ENCODE measurements around the gene SULT4A1. TPM values are rescaled to one million over a fixed set of nuclear protein-coding genes. Genes with fewer than 3 reads are reported as not detected.
"Not testable (repeated sequence)": the region's sequence is repeated elsewhere in the genome, so short reads cannot be mapped to it uniquely, and the experiment has no call there.

The SULT4A1 gene
- total RNA-seq, 4 donors from 2014 or later: 0.34 to 0.47 TPM; not detected in 2

- DNase-seq (ENCODE audit: low spot score in 2 of 2); H3K27ac ChIP-seq; H3K9me3 ChIP-seq; H3K4me3 ChIP-seq; H3K36me3 ChIP-seq; H3K4me1 ChIP-seq: not testable (repeated sequence)
- WGBS: 44% methylated on average over 3 of the region's 12 CpGs
- peak in 1 of 2 donors; percentile 40 for TF ChIP-seq CTCF (IDR thresholded peaks at IDR 0.05)
- peaks cover 31% of the 10 kb centered on the region for H3K27me3 ChIP-seq
Measured at GRCh38 chr22:43904412-43904811, 42.1 kb upstream of the SULT4A1 start.

DNA sequence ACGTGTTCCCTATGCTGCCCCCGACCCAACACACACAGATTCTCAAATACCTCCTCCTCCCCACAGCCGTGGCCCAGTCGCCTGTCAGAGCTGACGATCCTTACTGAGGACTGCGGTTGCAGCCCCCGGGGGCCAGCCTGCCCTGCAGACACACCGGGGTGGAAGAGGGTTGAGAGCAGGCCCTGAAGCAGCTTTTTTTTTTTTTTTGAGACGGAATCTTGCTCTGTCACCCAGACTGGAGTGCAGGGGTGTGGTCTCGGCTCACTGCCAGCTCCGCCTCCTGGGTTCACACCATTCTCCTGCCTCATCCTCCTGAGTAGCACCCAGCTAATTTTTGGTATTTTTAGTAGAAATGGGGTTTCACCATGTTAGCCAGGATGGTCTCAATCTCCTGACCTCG is 40.7 kb upstream of the SULT4A1 start:
- H3K4me3 ChIP-seq; H3K4me1 ChIP-seq; DNase-seq (ENCODE audit: low spot score in 2 of 2); H3K27ac ChIP-seq; H3K36me3 ChIP-seq; H3K9me3 ChIP-seq: not testable (repeated sequence)
- H3K27me3 ChIP-seq: peaks cover 29% of the 10 kb centered on the region
- WGBS: 51% methylated on average over 12 of the region's 12 CpGs

DNA sequence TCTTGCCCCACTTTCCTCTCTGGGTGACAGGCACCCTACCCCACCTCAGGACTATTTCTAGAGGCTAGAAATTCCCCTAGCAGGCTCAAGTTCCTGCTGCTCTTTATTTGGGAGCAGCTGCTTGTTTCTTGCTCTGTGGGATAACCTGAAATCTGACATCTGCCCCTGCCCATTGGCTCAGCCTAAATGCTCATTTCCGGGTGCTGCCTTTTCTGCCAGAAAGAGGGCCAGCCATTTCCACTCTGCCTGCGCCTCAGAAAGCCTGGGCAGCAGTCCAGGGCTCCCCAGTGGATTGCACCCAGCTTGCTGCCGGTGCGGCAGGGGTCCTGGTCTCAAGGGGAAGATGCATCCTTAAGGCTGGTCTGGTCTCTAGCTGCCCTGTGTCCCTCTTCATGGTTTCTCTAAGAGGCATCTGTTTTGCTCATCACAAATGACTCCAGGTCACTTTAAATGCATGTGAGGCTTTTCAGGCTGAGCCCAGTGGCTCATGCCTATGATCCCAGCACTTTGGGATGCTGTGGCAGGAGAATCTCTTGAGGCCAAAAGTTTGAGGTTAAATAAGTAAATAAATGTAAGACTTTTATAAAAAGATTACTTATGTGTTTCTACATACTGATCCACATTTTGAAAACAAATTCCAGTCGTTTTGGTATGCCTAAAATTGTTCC is 39.8 kb upstream of the SULT4A1 start:
- no peak for DNase-seq (ENCODE audit: low spot score in 2 of 2)
- Histone ChIP-seq H3K27me3 (peaks cover 26% of the 10 kb centered on the region), H3K27ac (no peak overlapping the region), H3K36me3 (no peaks in the 10 kb centered on the region), H3K4me3 (no peak overlapping the region), H3K4me1 (no peaks in the 10 kb centered on the region), H3K9me3 (no peaks in the 10 kb centered on the region)
- TF ChIP-seq POLR2AphosphoS5 (IDR thresholded peaks at IDR 0.05): no peak
- no peak for TF ChIP-seq CTCF (IDR thresholded peaks at IDR 0.05)
- WGBS: 62% methylated on average over 2 of the region's 5 CpGs

GRCh38 chr22:43900206-43900605 is 37.9 kb upstream of the SULT4A1 start:
- Histone ChIP-seq H3K27me3 (peaks cover 19% of the 10 kb centered on the region), H3K4me3 (no peak overlapping the region), H3K4me1 (no peaks in the 10 kb centered on the region), H3K9me3 (no peaks in the 10 kb centered on the region), H3K36me3 (no peaks in the 10 kb centered on the region), H3K27ac (no peak overlapping the region)
- DNase-seq (ENCODE audit: low spot score in 2 of 2): no peak
- WGBS: 70% methylated on average over 4 of the region's 7 CpGs
- no peak for TF ChIP-seq CTCF (IDR thresholded peaks at IDR 0.05)
- no peak for TF ChIP-seq POLR2A (IDR thresholded peaks at IDR 0.05)
- TF ChIP-seq EP300 (IDR thresholded peaks at IDR 0.05): no peak
- no peak for TF ChIP-seq POLR2AphosphoS5 (IDR thresholded peaks at IDR 0.05)

- 69% methylated on average over 9 of the region's 12 CpGs for WGBS
Measured at GRCh38 chr22:43897751-43898261, 35.5 kb upstream of the SULT4A1 start.

More at GRCh38 chr22:43897751-43898261, 35.5 kb upstream of the SULT4A1 start:
- Histone ChIP-seq H3K27me3 (peaks cover 24% of the 10 kb centered on the region), H3K27ac (no peak overlapping the region), H3K36me3 (no peaks in the 10 kb centered on the region), H3K9me3 (no peaks in the 10 kb centered on the region), H3K4me1 (no peaks in the 10 kb centered on the region), H3K4me3 (no peak overlapping the region)
- TF ChIP-seq EP300 (IDR thresholded peaks at IDR 0.05) (no peak), CTCF (IDR thresholded peaks at IDR 0.05) (no peak), POLR2A (IDR thresholded peaks at IDR 0.05) (no peak), POLR2AphosphoS5 (IDR thresholded peaks at IDR 0.05) (no peak)
- no peak for DNase-seq (ENCODE audit: low spot score in 2 of 2)
